ENCODE results near the gene STX8.
"Not testable (repeated sequence)": the region's sequence is repeated elsewhere in the genome, so short reads cannot be mapped to it uniquely, and the experiment has no call there.

Gene STX8

DNA sequence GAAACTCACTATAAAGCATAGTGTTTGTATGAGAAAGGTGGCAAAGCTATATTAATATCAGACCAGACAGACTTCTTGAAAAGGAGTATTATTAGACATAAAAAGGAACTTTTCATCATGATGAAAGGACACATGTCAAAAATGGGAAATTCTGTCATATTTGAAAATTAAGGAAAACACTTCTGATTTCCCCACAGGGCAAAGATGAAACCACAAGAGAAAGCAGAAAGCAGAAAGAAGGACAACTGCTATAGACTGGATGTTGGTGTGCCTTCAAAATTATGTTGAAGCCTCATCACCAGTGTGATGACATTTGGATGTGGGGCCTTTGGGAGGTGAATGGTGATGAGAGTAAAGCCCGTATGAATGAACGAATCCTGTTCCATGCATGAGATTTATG lies 193.0 kb downstream of the STX8 start:
- DNase-seq = no peak

DNA sequence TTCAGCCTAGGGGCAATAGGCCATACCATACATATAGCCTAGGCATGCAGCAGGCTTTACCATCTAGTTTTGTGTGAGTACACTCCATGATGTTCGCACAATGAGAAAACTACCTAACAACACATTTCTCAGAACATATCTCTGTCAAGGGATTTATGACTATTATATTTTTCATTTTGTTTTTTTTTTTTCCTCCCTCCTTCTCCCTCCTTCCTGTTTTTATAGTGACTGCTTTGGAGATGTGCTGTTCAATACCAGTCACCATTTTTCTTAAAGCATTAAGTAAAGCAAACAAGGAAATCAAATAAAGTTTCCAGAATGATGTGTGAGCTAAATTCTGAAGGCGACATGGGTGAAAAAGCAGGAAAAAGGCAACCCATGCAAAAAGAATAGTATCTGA lies 194.6 kb downstream of the STX8 start:
- no peak for DNase-seq

DNA sequence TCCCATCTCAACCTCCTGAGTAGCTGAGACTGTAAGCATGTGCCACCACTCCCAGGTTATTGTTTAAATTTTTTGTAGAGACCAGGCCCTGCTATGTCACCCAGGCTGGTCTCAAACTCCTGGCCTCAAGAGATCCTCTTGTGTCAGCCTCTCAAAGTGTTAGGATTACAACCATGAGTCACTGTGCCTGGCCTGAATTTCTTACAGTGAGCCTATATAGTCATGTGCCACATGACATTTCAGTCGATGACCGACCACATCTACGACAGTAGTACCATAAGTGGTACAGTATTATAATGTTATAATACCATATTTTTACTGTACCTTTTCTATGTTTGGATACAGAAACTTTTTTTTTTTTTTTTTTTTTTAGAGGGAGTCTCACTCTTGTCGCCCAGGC lies 195.3 kb downstream of the STX8 start:
- peak; percentile 27 for DNase-seq

DNA sequence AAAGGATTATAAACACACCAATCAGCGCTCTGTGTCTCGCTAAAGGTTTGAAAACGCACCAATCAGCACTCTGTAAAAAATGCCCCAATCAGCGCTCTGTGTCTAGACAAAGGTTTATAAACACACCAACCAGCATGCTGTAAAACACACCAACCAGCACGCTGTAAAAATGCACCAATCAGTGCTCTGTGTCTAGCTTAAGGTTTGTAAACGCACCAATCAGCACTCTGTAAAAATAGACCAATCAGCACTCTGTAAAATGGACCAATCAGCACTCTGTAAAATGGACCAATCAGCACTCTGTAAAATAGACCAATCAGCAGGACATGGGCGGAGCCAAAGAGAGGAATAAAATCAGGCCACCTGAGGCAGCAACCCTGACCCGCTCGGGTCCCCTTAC lies 199.4 kb downstream of the STX8 start:
- not testable (repeated sequence) for DNase-seq

DNA sequence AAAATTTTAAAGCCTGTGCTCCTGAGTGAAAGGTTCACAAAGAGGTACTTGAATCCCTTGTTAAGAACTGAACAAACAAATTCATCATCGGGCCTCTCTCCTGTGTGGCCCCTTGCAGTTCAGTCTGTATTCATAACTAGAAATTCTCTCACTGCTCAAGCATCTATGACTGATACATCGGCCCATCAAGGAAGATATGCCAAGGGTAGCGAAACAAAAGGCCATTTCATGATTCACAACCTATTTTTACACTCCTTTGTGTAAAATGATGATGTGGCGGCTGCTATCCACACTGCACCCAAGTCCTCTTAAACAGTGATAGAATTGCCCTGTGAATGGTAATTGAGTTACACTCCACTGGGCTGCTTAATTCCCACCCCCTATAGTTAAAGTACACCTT lies 204.6 kb downstream of the STX8 start:
- DNase-seq = no peak

DNA sequence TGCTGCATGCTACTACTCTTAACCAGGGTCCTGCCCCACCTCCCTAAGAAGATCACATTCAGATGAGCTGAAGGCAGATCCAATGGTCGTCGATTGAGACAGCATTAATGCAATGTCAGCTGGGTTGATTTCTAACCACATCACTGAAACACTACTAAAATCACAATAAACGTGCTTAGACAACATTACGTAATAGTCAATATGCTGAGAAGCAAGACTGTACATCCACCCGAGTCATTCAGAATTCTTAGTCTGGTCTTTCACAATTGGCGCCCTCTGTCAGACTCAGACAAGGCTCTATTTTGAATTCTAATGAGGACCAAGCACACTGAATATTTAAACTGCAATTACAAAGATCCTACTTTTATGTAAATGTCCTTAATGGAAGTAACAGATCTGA lies 205.2 kb downstream of the STX8 start:
- DNase-seq = peak; percentile 74

DNA sequence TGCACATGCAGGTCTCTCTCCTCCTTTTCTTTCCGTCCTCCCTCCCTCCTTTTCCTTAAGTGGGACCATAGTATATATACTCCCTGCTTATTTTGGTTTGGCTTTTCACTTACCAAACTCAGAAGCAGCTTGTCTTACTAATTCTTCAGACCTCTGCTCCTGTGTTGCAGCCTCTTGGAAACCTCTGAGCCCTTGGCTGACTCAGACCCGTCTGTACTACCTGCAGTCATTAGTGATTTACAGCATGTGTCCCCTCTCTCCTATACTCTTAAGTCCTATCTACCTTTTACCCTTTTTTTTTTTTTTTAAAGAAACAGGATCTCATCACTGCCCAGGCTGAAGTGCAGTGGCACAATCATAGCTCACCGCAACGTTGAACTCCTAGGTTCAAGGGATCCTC lies 207.0 kb downstream of the STX8 start:
- DNase-seq = no peak

DNA sequence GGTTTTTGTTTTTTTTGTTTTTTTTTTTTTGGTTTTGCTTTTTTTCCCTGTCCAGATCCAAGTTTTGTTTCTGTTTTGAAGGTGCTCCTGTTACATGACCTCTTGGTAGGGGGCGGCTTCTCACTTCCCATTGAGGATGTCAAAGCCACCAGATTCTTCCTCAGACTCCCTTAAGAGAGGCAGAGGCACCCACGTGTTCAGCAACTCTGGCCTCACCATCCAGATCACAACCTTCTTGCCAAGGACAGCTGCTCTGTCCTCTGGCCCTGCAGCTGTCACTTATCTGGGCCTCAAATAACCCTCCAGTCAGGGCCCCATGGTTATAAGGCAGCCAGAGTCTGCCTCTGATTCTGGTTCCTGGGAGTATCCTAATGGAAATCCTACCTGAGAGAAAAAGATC lies 208.5 kb downstream of the STX8 start:
- peak; percentile 40 for DNase-seq

DNA sequence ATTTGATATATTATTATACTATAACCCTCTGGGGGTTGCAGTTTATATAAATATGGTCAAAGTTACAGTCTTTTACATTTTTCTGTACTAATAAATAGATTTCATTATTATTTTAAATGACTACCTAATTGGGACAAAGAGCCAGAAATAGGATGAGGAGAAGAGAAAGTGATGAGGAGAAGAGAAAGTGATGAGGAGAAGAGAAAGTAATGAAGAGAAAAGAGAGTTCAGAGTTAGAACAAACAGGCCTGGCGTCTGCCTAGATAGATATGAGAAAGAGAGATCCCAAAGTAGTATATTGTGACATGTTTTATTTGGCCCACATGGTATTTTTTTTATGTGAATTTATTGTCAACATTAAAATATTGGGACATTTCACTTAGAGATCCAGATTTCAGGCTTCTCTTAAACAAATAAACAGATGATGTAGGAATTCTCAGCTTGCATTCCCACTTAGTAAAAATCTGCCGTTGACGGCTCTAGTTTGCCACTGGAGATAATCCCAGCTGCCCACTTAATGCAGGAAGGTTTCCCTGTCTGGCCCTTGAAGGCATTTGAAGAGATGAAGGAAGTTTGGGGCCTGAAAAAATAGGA lies 210.7 kb downstream of the STX8 start:
- DNase-seq = no peak

DNA sequence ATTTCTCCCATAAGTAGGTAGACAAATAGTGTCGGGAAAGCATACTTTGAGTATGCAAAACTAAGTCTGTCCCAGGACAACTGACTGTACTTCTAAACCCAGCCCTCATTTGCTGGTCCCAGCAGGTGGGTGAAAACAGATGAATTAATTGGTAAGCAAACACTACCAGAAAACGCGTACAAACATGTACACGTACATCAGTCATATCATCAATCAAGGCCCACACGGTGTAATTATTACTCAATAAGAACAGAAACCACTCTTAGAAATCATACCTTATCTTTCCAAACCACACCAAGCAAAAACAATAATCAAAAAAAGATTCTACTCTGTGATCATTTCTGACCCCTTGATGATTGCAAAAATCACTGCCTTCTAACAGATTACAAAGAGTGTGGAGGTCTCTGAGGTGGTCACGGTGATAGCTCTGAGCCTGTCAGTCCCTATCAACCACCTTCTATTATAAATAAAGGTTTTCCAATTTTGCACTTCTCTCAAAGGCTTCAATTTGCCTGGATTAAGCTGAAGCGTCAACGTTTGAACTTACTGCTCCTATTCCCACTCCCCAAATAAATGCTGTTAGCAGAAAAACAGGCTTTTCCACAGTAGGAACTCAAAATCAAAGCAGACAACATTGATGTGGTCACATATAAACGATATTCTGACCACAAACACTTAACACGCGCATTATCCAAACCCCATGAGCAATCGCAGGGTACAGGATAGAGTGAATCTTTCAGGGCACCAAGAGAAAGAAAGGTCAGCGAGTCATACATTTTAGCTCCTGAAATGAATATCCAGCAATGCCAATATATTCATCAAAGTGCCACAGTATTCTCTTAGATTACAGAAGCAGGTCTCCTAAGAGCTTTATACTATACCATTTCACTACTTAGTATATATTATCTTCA lies 211.9 kb downstream of the STX8 start:
- no peak for DNase-seq

DNA sequence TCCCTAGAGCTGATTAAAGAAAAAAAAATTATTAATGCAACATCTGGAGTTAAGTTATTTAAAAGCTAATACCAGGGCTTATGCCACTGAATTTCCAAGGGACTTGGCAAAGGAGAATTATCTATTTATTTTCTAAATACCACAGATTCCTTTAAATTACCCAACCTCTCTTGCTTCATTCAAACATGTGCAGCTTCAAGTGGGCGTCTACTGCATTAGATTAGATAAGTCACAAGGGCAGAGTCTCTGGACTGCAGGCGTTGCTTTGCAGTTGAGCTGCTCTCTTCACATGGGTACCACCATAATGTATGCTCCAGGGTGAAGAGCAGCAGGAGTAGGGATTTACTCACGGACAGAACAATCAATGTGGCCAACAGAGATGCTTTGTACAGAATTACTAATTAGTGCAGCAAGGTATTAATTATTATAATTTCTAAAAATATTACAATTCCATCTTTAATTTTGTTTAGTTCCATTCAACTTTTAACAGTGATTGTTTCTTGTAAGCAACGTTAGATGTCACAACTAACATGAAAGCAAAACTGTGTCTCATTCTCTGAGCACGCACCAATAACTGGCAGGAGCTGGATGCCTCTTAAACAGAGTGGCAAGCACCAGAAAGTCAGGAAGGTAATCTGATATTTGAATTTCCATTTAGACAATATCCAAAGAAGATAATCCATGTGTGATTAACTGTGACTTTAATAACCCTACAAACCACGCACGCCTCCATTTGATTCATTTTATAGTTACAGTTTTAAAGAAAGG lies 214.2 kb downstream of the STX8 start:
- no peak for DNase-seq

DNA sequence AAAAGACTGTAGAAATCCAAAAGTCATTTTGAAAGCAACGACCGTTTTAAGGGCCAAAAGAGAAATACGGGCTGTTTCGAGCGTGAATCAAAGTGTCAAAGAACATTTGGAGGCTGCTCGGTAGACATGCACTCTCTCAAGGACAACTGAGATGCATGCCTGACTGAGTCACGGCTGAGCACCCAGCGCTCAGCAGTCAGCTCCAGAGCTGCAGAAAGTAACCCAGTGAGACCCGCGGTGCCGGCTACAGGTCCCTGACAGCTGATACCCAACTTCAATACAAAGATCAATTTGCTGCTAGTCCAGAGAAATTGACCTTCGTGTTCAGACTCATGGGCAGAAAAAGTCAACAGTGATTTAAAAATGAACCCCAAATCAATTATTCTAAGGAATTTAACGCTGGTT lies 214.9 kb downstream of the STX8 start:
- no peak for DNase-seq

DNA sequence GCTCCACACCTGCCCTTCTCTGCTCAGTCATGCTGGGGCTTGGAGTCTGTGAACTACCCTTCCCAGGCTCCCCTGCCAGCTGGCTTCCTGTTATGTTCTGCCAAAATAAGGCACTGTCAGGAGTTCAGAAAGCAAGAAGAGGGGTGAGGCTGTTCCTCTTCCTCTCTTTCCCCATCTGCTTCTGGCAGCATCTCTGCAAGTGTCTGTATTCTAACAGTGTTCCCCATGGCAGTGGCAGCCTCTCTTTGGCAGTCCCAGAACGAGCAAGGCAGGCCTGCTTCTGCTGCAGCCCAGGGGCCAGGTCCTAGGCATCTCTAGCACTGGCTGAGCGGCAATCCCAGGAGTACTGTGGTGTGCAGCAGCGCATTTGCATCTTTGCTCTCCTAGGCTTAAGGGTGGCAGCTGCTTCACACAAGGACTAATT lies 219.1 kb downstream of the STX8 start:
- DNase-seq = peak; percentile 88

DNA sequence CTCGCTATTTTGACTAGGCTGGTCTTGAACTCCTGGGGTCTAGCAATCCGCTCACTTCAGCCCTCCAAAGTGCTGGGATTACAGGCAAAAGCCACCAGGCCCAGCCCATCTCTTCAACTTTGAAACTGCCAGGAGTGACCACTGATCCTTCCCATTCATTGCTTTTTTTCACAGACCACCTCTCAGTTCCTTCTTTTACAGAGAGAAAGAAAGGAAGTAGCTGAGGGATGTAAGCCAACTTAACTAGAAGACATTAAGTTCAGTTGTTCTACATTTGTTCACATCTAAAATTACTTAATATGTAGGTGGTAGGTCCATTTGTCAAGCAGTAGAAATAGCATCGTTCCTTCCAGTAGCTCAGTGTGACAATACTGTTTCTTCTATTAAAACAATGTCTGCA lies 219.8 kb downstream of the STX8 start:
- DNase-seq = peak; percentile 93

DNA sequence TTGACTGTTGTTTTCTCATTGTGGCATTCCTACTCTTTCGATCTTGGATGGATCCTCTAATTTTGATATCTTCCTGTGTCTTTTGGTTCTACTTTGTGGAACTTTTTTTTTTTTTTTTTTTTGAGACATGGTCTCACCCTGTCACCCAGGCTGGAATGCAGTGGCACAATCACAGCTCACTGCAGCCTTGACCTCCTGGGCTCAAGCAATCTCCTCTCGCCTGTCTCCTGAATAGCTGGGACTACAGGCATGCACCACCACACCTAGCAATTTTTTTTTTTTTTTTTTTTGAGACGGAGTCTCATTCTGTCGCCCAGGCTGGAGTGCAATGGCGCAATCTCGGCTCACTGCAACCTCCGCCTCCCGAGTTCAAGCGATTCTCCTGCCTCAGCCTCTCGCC lies 220.4 kb downstream of the STX8 start:
- not testable (repeated sequence) for DNase-seq

DNA sequence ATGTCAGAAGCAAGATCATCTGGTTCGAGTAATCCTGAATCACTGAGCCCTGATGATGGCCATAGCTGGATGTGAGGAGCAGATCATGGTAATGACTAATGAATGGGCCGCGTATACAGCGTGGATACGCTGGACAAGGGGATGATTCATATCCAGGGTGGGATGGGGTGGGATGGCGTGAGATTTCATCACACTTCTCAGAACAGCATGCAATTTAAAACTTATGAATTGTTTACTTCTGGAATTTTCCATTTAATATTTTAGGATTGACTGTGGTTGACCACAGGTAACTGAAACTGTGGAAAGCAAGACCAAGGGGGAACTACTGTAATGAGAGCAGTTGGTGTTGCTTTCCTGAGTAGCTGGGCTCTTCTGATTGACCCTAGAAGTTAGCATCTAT lies 225.5 kb downstream of the STX8 start:
- peak; percentile 87 for DNase-seq

DNA sequence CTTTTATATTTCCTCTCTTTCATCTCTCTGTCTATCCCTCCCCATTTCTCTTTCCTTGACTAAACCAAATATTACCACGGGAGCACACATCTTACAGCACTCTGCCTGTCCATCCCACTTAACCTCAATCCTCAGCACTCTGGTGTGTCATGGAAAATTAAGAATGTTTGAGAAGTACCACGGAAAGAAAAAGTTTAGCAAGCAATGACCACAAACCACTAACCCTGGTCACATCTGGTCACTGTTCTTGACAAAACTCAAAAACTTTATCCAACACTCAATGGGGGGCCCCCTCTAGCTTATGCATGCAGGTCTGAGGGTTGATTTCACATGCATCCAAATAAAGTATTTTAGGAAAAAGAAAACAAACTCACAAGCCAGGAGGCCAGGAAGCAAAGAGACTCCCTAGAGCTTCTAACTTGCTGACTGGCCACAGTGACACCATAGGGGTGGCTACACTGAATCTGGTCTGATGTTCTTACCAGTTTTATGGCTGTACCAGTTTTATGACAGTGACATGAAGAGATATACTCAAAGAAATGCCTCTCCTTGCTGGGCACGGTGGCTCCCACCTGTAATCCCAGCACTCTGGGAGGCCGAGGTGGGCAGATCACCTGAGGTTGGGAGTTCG lies 229.2 kb downstream of the STX8 start:
- peak; percentile 92 for DNase-seq

DNA sequence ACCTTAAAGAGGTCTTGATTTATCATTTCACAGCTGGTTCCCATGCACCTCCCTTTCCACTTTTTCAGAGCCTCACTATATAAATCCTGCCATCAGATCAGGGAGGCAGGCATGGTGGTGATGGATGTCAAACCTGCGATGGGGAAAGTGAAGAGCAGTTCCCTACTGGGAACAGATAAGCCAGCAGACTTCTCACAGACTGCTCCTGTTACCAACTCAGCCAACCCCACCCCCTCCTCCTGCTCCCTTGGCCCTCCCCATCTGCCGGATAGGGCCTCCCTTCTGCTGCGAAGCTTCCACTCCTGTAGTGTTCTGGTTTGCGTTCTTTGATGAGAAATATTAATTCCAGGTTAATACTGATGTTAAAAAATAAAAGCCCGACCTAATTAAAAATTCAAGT lies 232.1 kb downstream of the STX8 start:
- no peak for DNase-seq

DNA sequence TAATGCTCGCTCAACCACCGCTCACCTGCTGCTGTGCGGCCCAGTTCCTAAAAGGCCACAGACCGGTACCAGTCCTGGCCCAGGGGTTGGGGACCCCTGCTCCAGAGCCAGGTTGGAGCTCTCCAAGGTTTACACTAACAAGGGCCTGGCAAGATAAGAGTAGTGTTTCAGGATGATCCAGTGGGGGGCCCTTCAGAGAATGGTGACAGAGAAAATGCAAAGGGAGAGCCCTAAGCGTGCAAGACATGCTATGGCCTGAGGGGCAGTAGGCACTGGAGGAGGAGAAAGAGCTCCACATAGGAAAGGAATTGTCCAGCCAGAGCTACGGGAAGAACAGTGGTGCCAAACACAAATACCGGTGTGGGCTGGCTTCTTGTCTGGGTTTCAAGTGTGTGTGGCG lies 233.4 kb downstream of the STX8 start:
- DNase-seq = no peak

DNA sequence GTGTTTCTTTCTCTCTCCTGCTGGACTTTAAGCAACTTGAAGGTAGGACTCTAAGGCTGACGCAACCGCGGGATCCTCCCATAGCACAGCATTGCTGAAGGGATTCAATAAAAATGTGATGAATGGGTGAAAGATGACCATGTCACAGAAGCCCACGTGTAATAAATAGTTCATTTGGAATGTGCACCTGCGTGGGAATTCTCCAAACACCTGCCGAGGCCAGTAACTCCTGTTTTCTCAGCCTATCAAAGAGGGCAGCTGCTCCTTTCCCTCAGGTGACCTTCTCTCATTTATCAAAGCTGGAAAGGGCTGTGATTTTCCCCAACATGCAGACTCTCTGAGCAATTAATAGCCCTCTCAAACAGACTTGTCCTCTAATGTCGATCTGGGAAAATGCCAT lies 235.7 kb downstream of the STX8 start:
- no peak for DNase-seq

DNA sequence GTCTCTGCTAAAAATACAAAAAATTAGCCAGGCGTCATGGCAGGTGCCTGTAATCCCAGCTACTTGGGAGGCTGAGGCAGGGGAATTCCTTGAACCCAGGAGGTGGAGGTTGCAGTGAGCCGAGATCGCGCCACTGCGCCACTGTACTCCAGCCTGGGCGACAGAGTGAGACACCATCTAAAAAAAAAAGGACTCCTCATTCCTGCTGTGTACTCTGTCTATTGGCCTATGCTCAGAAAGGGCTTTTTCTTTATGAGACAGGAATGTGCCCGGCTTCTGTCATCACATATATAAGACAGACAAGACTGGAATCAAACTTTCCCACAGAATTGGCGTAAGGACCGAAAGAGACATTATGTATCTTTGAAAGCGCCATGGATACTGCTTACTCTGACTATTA lies 236.1 kb downstream of the STX8 start:
- DNase-seq = not testable (repeated sequence)

DNA sequence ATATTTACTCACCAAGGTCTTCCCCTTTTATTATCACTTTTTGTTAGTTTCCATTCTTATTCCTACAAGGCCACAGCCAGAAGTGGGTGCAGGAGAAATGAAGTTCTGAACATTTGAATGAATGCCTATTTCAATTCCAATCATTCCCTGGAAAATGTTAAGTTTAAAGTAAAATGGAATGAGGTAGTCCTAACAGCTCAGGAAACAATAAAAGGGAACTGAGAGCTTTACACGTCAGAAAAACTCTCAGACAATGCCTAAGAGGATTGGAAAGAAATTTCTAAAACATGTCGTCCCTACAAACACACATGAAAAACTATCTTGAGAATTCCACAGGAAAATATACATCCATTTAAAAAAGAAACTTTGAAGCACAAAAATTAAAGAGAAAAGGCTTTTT lies 238.8 kb downstream of the STX8 start:
- peak; percentile 38 for DNase-seq
